Neuronal stem cell (in vitro differentiated cells): ENCODE data around the gene CA12.
A peak's percentile ranks its signal among the peaks of the same experiment; 100 is the strongest.

Experiments
- DNase-seq: peaks from one replicate; pipeline ENCODE4 v3.0.0-alpha.2; 2013; ENCODE audit warnings: low spot score
- H2AFZ ChIP-seq: one replicate; pipeline ENCODE4 v1.6.1; 2013; ENCODE audit warnings: mild to moderate bottlenecking, low read length, inconsistent platforms
- H2AK5ac ChIP-seq: 2 replicates; pipeline ENCODE4 v1.6.1; 2013; ENCODE audit warnings: low read depth, mild to moderate bottlenecking, inconsistent platforms, low read length, moderate library complexity, mixed read lengths
- H2BK120ac ChIP-seq: 2 replicates; pipeline ENCODE4 v1.6.1; 2013; ENCODE audit warnings: low read depth, mild to moderate bottlenecking, inconsistent platforms, low read length, moderate library complexity, mixed read lengths
- H2BK12ac ChIP-seq: one replicate; pipeline ENCODE4 v1.6.1; 2013; ENCODE audit warnings: low read length, inconsistent platforms
- H2BK15ac ChIP-seq: 2 replicates; pipeline ENCODE4 v1.6.1; 2013; ENCODE audit warnings: mild to moderate bottlenecking, low read length, inconsistent platforms, mixed read lengths
- H2BK5ac ChIP-seq: one replicate; pipeline ENCODE4 v1.6.1; 2013; ENCODE audit warnings: inconsistent platforms, mild to moderate bottlenecking, low read length, moderate library complexity
- H3K14ac ChIP-seq: one replicate; pipeline ENCODE4 v1.6.1; 2013; ENCODE audit warnings: low read length, inconsistent platforms
- H3K18ac ChIP-seq: 2 replicates; pipeline ENCODE4 v1.6.1; 2013; ENCODE audit warnings: low read length, inconsistent platforms
- H3K23ac ChIP-seq: 2 replicates; pipeline ENCODE4 v1.6.1; 2013; ENCODE audit warnings: low read depth, mild to moderate bottlenecking, mixed read lengths, low read length, inconsistent platforms; ENCODE audit not compliant: poor library complexity
- H3K27ac ChIP-seq: replicated peaks from 3 replicates; pipeline ENCODE4 v1.5.1; 2013; ENCODE audit warnings: low read length, inconsistent platforms
- H3K27me3 ChIP-seq, 3 experiments: 2 replicates each; pipeline ENCODE4 v1.6.1; 2013; ENCODE audit warnings: low read length in 3 of 3, mild to moderate bottlenecking in 2 of 3, inconsistent platforms in 1 of 3, low read depth in 1 of 3, mixed read lengths in 1 of 3, moderate library complexity in 1 of 3; ENCODE audit not compliant: control insufficient read depth in 3 of 3, insufficient read depth in 3 of 3
- H3K36me3 ChIP-seq, 2 donors: replicated peaks in 1 of 2; 2 replicates each; pipeline ENCODE4 v1.6.1; 2013; ENCODE audit warnings: low read length in 2 of 2; ENCODE audit not compliant: control insufficient read depth in 2 of 2, insufficient read depth in 2 of 2
- H3K4ac ChIP-seq: 2 replicates; pipeline ENCODE4 v1.6.1; 2013; ENCODE audit warnings: inconsistent platforms, mild to moderate bottlenecking, low read length, moderate library complexity
- H3K4me1 ChIP-seq, 2 donors: 1 replicate in 1 of 2; 2 replicates in 1 of 2; pipeline ENCODE4 v1.6.1; 2013; ENCODE audit warnings: low read length in 2 of 2, low read depth in 1 of 2; ENCODE audit not compliant: control insufficient read depth in 2 of 2, insufficient read depth in 1 of 2
- H3K4me2 ChIP-seq: one replicate; pipeline ENCODE4 v1.6.1; 2013; ENCODE audit warnings: mild to moderate bottlenecking, low read length, inconsistent platforms; ENCODE audit not compliant: insufficient read depth, poor library complexity, severe bottlenecking
- H3K4me3 ChIP-seq, 2 donors: 2 replicates each; pipeline ENCODE4 v1.5.1; 2013; ENCODE audit warnings: low read length in 2 of 2, mild to moderate bottlenecking in 2 of 2, inconsistent platforms in 1 of 2, moderate library complexity in 1 of 2
- H3K79me1 ChIP-seq: one replicate; pipeline ENCODE4 v1.6.1; 2013; ENCODE audit warnings: low read depth, mild to moderate bottlenecking, inconsistent platforms, low read length, moderate library complexity
- H3K9ac ChIP-seq: one replicate; pipeline ENCODE4 v1.6.1; 2013; ENCODE audit warnings: mild to moderate bottlenecking, low read depth, low read length, inconsistent platforms; ENCODE audit not compliant: poor library complexity
- H3K9me3 ChIP-seq, 2 donors: replicated peaks in 1 of 2; 2 replicates each; pipeline versions ENCODE3 to v1.6.1; 2013; ENCODE audit warnings: low read length in 2 of 2, mild to moderate bottlenecking in 2 of 2, inconsistent platforms in 1 of 2, low read depth in 1 of 2, mixed read lengths in 1 of 2, moderate library complexity in 1 of 2; ENCODE audit not compliant: control insufficient read depth in 2 of 2, insufficient read depth in 1 of 2
- H4K8ac ChIP-seq: one replicate; pipeline ENCODE4 v1.6.1; 2013; ENCODE audit warnings: low read depth, mild to moderate bottlenecking, inconsistent platforms, low read length, moderate library complexity
- H4K91ac ChIP-seq: one replicate; pipeline ENCODE4 v1.6.1; 2013; ENCODE audit warnings: low read length, low read depth, mild to moderate bottlenecking, inconsistent platforms; ENCODE audit not compliant: poor library complexity
- WGBS, 2 donors: extraction: QIAGEN DNeasy Blood & Tissue Kit; methylation state at CpG; one replicate each; pipeline ENCODE4 v1.1.7; 2013; ENCODE audit warnings: missing lambda C conversion rate in 2 of 2, mixed read lengths in 1 of 2; ENCODE audit not compliant: insufficient read length in 2 of 2, insufficient replicate concordance in 1 of 2; ENCODE audit errors: extremely low coverage in 2 of 2; 5-methylcytosine and 5-hydroxymethylcytosine counted together

Gene CA12

DNA sequence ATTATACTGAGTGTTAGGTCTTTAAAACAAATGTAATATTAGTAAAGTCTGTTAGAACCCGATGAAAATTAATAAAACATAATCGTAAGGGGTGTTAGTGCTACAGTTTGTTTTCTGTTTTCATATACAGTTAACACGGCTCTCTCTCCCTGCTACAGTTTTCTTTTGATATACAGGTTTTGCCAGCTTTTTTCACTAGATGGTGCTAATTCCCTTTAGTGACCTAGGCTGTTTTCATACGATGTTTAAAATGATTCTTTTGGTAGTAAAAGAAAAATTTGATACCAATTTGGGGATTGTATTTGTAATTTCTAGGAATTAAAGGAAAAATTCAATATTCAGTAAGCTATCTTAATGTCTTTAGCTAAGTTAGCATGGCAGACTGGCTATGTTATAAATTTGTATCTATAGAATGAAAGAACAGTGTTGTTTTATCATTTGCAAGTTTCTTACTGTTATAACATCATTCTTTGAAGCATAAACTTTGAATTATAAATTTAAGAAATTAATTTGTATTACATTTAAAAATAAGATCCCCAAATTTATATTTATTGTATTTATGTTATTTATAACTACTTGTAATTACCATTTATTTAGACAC lies 92.8 kb downstream of the CA12 start:
- H4K91ac ChIP-seq: no peak overlapping the region
- H2BK120ac ChIP-seq: no peak overlapping the region

DNA sequence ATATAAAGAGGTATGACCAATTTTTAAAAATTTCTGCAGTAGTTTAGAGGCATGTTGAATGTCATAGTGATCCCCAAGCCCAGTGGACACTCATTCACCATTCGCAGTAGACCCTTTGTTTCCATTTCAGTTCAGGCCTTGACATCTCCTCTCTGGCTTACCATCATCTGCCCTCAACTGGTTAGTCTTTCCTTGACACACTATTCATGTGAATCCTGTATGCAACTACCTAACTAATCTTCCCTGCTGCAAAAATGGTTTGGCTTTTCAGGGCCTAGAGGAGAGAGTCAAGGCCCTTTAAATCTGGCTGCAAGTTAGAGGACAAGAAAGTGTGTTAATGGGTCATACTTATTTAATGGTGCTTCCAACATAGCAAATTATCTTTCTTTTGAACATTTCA lies 93.3 kb downstream of the CA12 start:
- no peak overlapping the region for H4K91ac ChIP-seq
- peaks cover 0 to 7% of the 10 kb centered on the region in 2 donors for H3K4me1 ChIP-seq
- H2AK5ac ChIP-seq: no peak overlapping the region
- H2BK120ac ChIP-seq: no peak overlapping the region
- no peaks in the 10 kb centered on the region for H3K79me1 ChIP-seq
- H3K4me3 ChIP-seq: no peak overlapping the region
- peak overlapping the region; percentile 78 for H2AFZ ChIP-seq
- no peak overlapping the region for H3K27ac ChIP-seq
- H2BK5ac ChIP-seq: no peak overlapping the region
- H3K9ac ChIP-seq: no peak overlapping the region
- no peak overlapping the region for H2BK12ac ChIP-seq
- no peak overlapping the region for H4K8ac ChIP-seq
- no peaks in the 10 kb centered on the region for H3K36me3 ChIP-seq
- H3K14ac ChIP-seq: no peak overlapping the region
- H3K4ac ChIP-seq: no peak overlapping the region
- no CpG with 5 or more reads among the region's 1 CpG for WGBS, 2 donors
- H3K23ac ChIP-seq: no peak overlapping the region
- H3K4me2 ChIP-seq: no peak overlapping the region
- no peak overlapping the region for H3K18ac ChIP-seq
- DNase-seq: no peak
- no peaks in the 10 kb centered on the region for H3K27me3 ChIP-seq
- H2BK15ac ChIP-seq: no peak overlapping the region
- H3K9me3 ChIP-seq: no peaks in the 10 kb centered on the region

More for the DNA sequence above, 92.8 kb downstream of the CA12 start:
- Histone ChIP-seq H3K9ac (no peak overlapping the region), H2AFZ (peak overlapping the region; percentile 78), H3K18ac (no peak overlapping the region), H4K8ac (no peak overlapping the region), H2BK5ac (no peak overlapping the region), H3K4me2 (no peak overlapping the region), H3K27me3 (no peaks in the 10 kb centered on the region), H3K4ac (no peak overlapping the region), H3K36me3 (no peaks in the 10 kb centered on the region), H2BK12ac (no peak overlapping the region), H3K79me1 (no peaks in the 10 kb centered on the region), H3K27ac (no peak overlapping the region), H3K4me3 (no peak overlapping the region), H3K14ac (no peak overlapping the region), H3K23ac (no peak overlapping the region), H2BK15ac (no peak overlapping the region), H2AK5ac (no peak overlapping the region), H3K9me3 (no peaks in the 10 kb centered on the region), H3K4me1 (peaks cover 0 to 7% of the 10 kb centered on the region in 2 donors)
- no CpG with 5 or more reads among the region's 4 CpGs for WGBS, 2 donors
- DNase-seq: no peak

GRCh38 chr15:63287109-63287508 lies 94.5 kb downstream of the CA12 start:
- peaks cover 0 to 7% of the 10 kb centered on the region in 2 donors for H3K4me1 ChIP-seq
- H3K9ac ChIP-seq: no peak overlapping the region
- H3K23ac ChIP-seq: no peak overlapping the region
- WGBS, 2 donors: no CpG with 5 or more reads among the region's 2 CpGs
- H2AK5ac ChIP-seq: no peak overlapping the region
- H3K36me3 ChIP-seq: no peaks in the 10 kb centered on the region
- DNase-seq: no peak
- no peaks in the 10 kb centered on the region for H3K27me3 ChIP-seq
- no peak overlapping the region for H2BK120ac ChIP-seq
- H3K4me3 ChIP-seq: no peak overlapping the region
- no peaks in the 10 kb centered on the region for H3K9me3 ChIP-seq
- no peak overlapping the region for H3K18ac ChIP-seq
- H3K4ac ChIP-seq: no peak overlapping the region
- H3K79me1 ChIP-seq: no peaks in the 10 kb centered on the region
- H3K4me2 ChIP-seq: no peak overlapping the region
- no peak overlapping the region for H2BK12ac ChIP-seq
- no peak overlapping the region for H3K27ac ChIP-seq
- no peak overlapping the region for H2BK5ac ChIP-seq
- no peak overlapping the region for H4K91ac ChIP-seq
- no peak overlapping the region for H4K8ac ChIP-seq
- H2BK15ac ChIP-seq: no peak overlapping the region
- H2AFZ ChIP-seq: peak overlapping the region; percentile 27
- H3K14ac ChIP-seq: no peak overlapping the region

DNA sequence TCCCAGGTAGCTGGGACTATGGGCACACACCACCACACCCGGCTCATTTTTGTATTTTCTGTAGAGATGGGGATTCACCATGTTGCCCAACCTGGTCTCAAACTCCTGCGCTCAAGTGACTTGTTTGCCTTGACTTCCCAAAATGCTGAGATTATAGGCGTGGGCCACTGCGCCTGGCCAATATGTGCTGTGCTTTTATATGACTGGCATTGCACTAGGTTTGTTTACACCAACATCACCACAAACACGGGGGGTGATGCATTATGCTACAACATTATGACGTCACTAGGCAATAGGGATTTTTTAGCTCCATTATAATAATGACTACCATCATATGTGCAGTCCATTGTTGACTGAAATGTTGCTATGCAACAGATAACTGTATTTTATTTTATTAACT lies 97.3 kb downstream of the CA12 start:
- Histone ChIP-seq H3K18ac (no peak overlapping the region), H3K27ac (no peak overlapping the region), H2BK120ac (no peak overlapping the region), H3K9me3 (no peaks in the 10 kb centered on the region), H3K4me1 (peaks cover 0 to 11% of the 10 kb centered on the region in 2 donors), H3K27me3 (no peaks in the 10 kb centered on the region), H2AK5ac (no peak overlapping the region), H4K8ac (no peak overlapping the region), H3K14ac (no peak overlapping the region), H4K91ac (no peak overlapping the region), H3K4ac (no peak overlapping the region), H2BK15ac (no peak overlapping the region), H2BK12ac (no peak overlapping the region), H3K23ac (no peak overlapping the region), H3K9ac (no peak overlapping the region), H3K36me3 (no peaks in the 10 kb centered on the region), H3K4me2 (no peak overlapping the region), H3K79me1 (no peaks in the 10 kb centered on the region), H2AFZ (no peak overlapping the region), H3K4me3 (no peak overlapping the region), H2BK5ac (no peak overlapping the region)
- no peak for DNase-seq
- WGBS, 2 donors: no CpG with 5 or more reads among the region's 6 CpGs
